GM12872 (cell line): ENCODE measurements around the gene ARHGEF7.

Experiments used
- CTCF ChIP-seq: IDR thresholded peaks from 3 replicates; pipeline ENCODE4 v1.5.1; 2011; ENCODE audit warnings: low read depth, mild to moderate bottlenecking, low read length, moderate library complexity; ENCODE audit not compliant: insufficient read depth

Gene ARHGEF7

GRCh38 chr13:111114362-111115060 lies 599 bp upstream of the ARHGEF7 start:
- TF ChIP-seq CTCF: no peak

GRCh38 chr13:111115965-111116521 lies 933 bp downstream of the ARHGEF7 start:
- TF ChIP-seq CTCF: no peak

GRCh38 chr13:111116856-111117255 lies 1.7 kb downstream of the ARHGEF7 start:
- no peak for TF ChIP-seq CTCF

- TF ChIP-seq CTCF: no peak
Measured at GRCh38 chr13:111117289-111117688, 2.2 kb downstream of the ARHGEF7 start.

- no peak for TF ChIP-seq CTCF
Measured at GRCh38 chr13:111117961-111118360, 2.9 kb downstream of the ARHGEF7 start.

- no peak for TF ChIP-seq CTCF
Measured at GRCh38 chr13:111118898-111119607, 3.9 kb downstream of the ARHGEF7 start.

- TF ChIP-seq CTCF: no peak
Measured at GRCh38 chr13:111119966-111120365, 4.9 kb downstream of the ARHGEF7 start.
